Loucy (cell line): ENCODE measurements around the gene TTC31.

Source experiments
- H2AFZ ChIP-seq: fragments of 200-600 bp; sonication (generic); 2 replicates; pipeline ENCODE4 v1.6.0; 2016; ENCODE audit warnings: antibody characterized with exemption, mild to moderate bottlenecking, low read length, moderate library complexity
- H3F3A ChIP-seq: fragments of 200-600 bp; 2 replicates; pipeline ENCODE4 v1.6.0; 2016; ENCODE audit warnings: antibody characterized with exemption, low read depth, mild to moderate bottlenecking
- H3K27me3 ChIP-seq: fragments of 200-600 bp; sonication (generic); 2 replicates; pipeline ENCODE4 v1.6.1; 2014; ENCODE audit warnings: low read length, mild to moderate bottlenecking; ENCODE audit not compliant: insufficient read depth, poor library complexity, severe bottlenecking
- H3K36me3 ChIP-seq: fragments of 200-600 bp; sonication (generic); 2 replicates; pipeline ENCODE4 v1.6.1; 2016; ENCODE audit warnings: low read length; ENCODE audit not compliant: insufficient read depth
- H3K4me1 ChIP-seq: fragments of 200-600 bp; sonication (generic); 2 replicates; pipeline ENCODE4 v1.5.1; 2014; ENCODE audit warnings: low read length, mild to moderate bottlenecking; ENCODE audit not compliant: insufficient read depth, poor library complexity, severe bottlenecking
- H3K4me2 ChIP-seq: fragments of 200-600 bp; sonication (generic); 2 replicates; pipeline ENCODE4 v1.6.0; 2014; ENCODE audit warnings: antibody characterized with exemption, low read length, low read depth, mild to moderate bottlenecking; ENCODE audit not compliant: poor library complexity, severe bottlenecking
- H3K4me3 ChIP-seq: fragments of 200-600 bp; sonication (generic); 2 replicates; pipeline ENCODE4 v1.5.1; 2014; ENCODE audit warnings: low read length, mild to moderate bottlenecking, mixed read lengths; ENCODE audit not compliant: poor library complexity, severe bottlenecking
- H3K79me2 ChIP-seq: fragments of 200-600 bp; sonication (generic); 2 replicates; pipeline ENCODE4 v1.6.1; 2014; ENCODE audit warnings: low read length; ENCODE audit not compliant: insufficient read depth
- H3K9ac ChIP-seq: fragments of 200-600 bp; sonication (generic); 2 replicates; pipeline ENCODE4 v1.6.0; 2014; ENCODE audit warnings: mild to moderate bottlenecking, low read depth, low read length, moderate library complexity; ENCODE audit not compliant: poor library complexity, severe bottlenecking
- H3K9me2 ChIP-seq: fragments of 200-600 bp; sonication (generic); replicated peaks from 2 replicates; pipeline ENCODE4 v1.6.1; 2016; ENCODE audit warnings: low read depth, low read length, mixed read lengths
- H3K9me3 ChIP-seq: fragments of 200-600 bp; sonication (generic); 2 replicates; pipeline ENCODE4 v1.6.1; 2014; ENCODE audit warnings: mild to moderate bottlenecking, antibody characterized with exemption, low read length, low read depth; ENCODE audit not compliant: insufficient read depth
- H4K20me1 ChIP-seq: fragments of 200-600 bp; sonication (generic); 2 replicates; pipeline ENCODE4 v1.6.0; 2014; ENCODE audit warnings: antibody characterized with exemption, low read length, mild to moderate bottlenecking; ENCODE audit not compliant: insufficient read depth, poor library complexity, severe bottlenecking
- CTCF ChIP-seq: fragments of 200-600 bp; sonication (generic); conservative IDR thresholded peaks from 2 replicates; pipeline ENCODE4 v1.5.1; 2014; ENCODE audit warnings: mild to moderate bottlenecking, antibody characterized with exemption, low read length
- EZH2phosphoT487 ChIP-seq: fragments of 200-600 bp; IDR thresholded peaks from 2 replicates; pipeline ENCODE4 v1.6.1; 2018; ENCODE audit warnings: antibody characterized with exemption, mild to moderate bottlenecking, moderate library complexity, borderline replicate concordance

Gene TTC31

GRCh38 chr2:74530239-74531187 is 47.6 kb downstream of the TTC31 start:
- Histone ChIP-seq H3K9ac (peak overlapping the region; percentile 93), H3K79me2 (peaks cover 53% of the 10 kb centered on the region), H2AFZ (peak overlapping the region; percentile 92), H3F3A (0 out of 2 replicates have a peak, but pooled peaks cover 3% of the 10 kb centered on the region), H3K9me3 (no peaks in the 10 kb centered on the region), H3K4me2 (peak overlapping the region; percentile 100), H3K4me3 (peak overlapping the region; percentile 100), H3K4me1 (peaks cover 35% of the 10 kb centered on the region), H3K36me3 (peaks cover 20% of the 10 kb centered on the region; the same call in 1 of the 2 replicates), H3K27me3 (peaks cover 4% of the 10 kb centered on the region), H3K9me2 (no peaks in the 10 kb centered on the region), H4K20me1 (peaks cover 22% of the 10 kb centered on the region)
- TF ChIP-seq EZH2phosphoT487 (no peak), CTCF (no peak)

- H3F3A ChIP-seq = 0 out of 2 replicates have a peak, but pooled peaks cover 1% of the 10 kb centered on the region
- H3K4me3 ChIP-seq = peak overlapping the region; percentile 100
- no peaks in the 10 kb centered on the region for H3K9me2 ChIP-seq
- H2AFZ ChIP-seq = no peak overlapping the region
- H3K9me3 ChIP-seq = no peaks in the 10 kb centered on the region
- H3K4me2 ChIP-seq = peak overlapping the region; percentile 100
- peaks cover 52% of the 10 kb centered on the region for H3K79me2 ChIP-seq
- peaks cover 4% of the 10 kb centered on the region for H3K27me3 ChIP-seq
- H4K20me1 ChIP-seq = peaks cover 22% of the 10 kb centered on the region
- H3K9ac ChIP-seq = peak overlapping the region; percentile 93
- TF ChIP-seq EZH2phosphoT487 (no peak), CTCF (no peak)
- peaks cover 11% of the 10 kb centered on the region; the same call in 1 of the 2 replicates for H3K36me3 ChIP-seq
- H3K4me1 ChIP-seq = peaks cover 35% of the 10 kb centered on the region
Measured at GRCh38 chr2:74531666-74532065, 48.8 kb downstream of the TTC31 start.

- H2AFZ ChIP-seq = no peak overlapping the region
- peak overlapping the region; percentile 100 for H3K4me3 ChIP-seq
- TF ChIP-seq CTCF (peak; percentile 61), EZH2phosphoT487 (no peak)
- H4K20me1 ChIP-seq = peaks cover 22% of the 10 kb centered on the region
- peak overlapping the region; percentile 100 for H3K4me2 ChIP-seq
- H3K36me3 ChIP-seq = peaks cover 6% of the 10 kb centered on the region; the same call in 1 of the 2 replicates
- peak overlapping the region; percentile 93 for H3K9ac ChIP-seq
- H3K9me3 ChIP-seq = no peaks in the 10 kb centered on the region
- H3K9me2 ChIP-seq = no peaks in the 10 kb centered on the region
- H3K79me2 ChIP-seq = peaks cover 46% of the 10 kb centered on the region
- H3K27me3 ChIP-seq = peaks cover 4% of the 10 kb centered on the region
- no peaks in the 10 kb centered on the region for H3F3A ChIP-seq
- peaks cover 30% of the 10 kb centered on the region for H3K4me1 ChIP-seq
Measured at GRCh38 chr2:74532222-74532621, 49.3 kb downstream of the TTC31 start.
